ENCODE data around the gene MOB3B. TPM values are rescaled to one million over a fixed set of nuclear protein-coding genes. Genes with fewer than 3 reads are reported as not detected.

MOB3B gene
- total RNA-seq, 4 donors from 2014 or later: 8.2 to 16.5 (median 10.5) TPM

DNA sequence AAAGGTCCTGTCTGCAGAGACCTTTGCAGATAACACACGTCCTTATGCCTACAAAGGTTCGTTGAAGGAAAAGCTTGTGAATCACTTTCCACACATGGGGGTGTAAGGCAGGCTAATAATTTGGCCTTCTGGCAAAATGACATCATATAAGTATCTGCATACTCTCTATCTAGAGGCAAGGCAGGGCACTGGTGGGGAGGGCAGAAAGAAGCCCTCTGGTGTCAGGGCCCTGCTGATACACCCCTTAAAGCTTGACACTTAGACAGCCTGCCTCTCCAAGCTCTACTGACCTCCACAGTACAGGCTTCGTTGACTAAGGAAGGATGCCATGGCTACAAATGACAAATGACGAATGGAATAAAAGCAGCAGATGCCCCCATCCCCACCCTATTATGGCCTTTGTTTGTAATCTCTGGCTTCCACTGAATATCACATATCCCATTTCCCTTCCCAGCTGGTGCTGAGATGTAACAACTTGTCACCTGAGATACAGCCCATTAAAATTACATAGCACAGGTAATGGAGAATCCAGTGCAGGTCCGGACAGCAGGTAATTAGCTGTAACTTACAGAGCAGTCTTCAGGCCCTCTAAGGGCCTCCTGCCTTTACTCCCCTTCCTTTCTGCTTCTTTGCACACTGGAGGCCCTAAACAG lies 82.5 kb downstream of the MOB3B start:
- no peak for TF ChIP-seq POLR2A (IDR thresholded peaks at IDR 0.05)
- TF ChIP-seq CTCF (IDR thresholded peaks at IDR 0.05): no peak
- WGBS, 2 donors: 69 to 73% methylated on average over 5 of the region's 5 CpGs
- intact Hi-C loops (cut with DNase I; ENCODE audit: low total_unique reads): no loop called here
- no peak for DNase-seq (ENCODE audit: low spot score in 2 of 2)
- no peak overlapping the region for H3K4me3 ChIP-seq (ENCODE audit: low read depth, poor library complexity, severe bottlenecking)

DNA sequence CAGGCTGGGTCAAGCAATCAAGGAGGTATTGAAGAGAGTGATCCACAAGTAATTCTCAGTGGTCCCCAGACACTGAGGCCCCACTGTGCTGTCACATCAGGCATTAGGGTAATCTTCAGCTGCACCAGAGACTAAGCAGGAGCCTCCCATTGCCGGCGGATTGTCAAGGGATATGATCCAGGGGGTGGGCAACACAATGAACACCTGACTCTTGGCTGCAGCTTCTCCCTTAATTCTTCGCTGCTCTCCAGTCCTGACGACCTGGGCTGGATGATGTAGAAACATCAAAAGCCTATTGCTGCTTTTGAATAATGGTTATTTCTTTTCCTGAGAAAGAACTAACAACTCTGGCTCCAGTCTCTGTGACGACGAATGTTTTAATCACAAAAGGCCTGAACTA lies 83.9 kb downstream of the MOB3B start:
- intact Hi-C loops (cut with DNase I; ENCODE audit: low total_unique reads): no loop called here
- H3K4me3 ChIP-seq (ENCODE audit: low read depth, poor library complexity, severe bottlenecking): no peak overlapping the region
- TF ChIP-seq CTCF (IDR thresholded peaks at IDR 0.05): no peak
- TF ChIP-seq POLR2A (IDR thresholded peaks at IDR 0.05): no peak
- no peak for DNase-seq (ENCODE audit: low spot score in 2 of 2)
- 77 to 85% methylated on average over 6 of the region's 6 CpGs for WGBS, 2 donors

DNA sequence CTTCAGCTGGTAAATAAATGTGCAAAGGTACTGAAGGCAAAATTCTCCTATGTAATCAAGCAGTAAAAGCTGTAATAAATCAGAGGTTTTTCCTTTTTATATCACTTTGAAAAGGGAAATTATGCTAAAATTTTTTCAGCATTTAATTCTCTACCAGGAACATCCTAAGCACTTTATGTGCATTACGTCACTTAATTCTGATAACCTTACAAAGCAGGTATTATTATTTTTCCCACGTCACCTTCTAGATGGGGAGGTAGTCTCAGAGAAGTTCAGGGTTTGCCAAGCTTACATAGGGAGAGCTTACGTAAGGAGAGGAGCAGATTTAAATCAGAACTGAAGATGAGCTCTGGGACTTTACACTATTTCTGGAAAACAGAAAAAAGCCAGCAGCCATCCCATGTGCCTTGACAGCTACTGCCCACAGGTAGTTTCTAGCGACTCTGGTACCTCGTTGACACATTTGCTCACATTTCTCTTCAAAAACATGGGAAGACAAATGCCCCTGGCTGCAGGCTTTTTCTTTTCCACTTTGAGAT lies 84.5 kb downstream of the MOB3B start:
- intact Hi-C loops (cut with DNase I; ENCODE audit: low total_unique reads): no loop called here
- TF ChIP-seq CTCF (IDR thresholded peaks at IDR 0.05) (no peak), POLR2A (IDR thresholded peaks at IDR 0.05) (no peak)
- WGBS, 2 donors: 89 to 94% methylated on average over 5 of the region's 5 CpGs
- H3K4me3 ChIP-seq (ENCODE audit: low read depth, poor library complexity, severe bottlenecking): no peak overlapping the region
- DNase-seq (ENCODE audit: low spot score in 2 of 2): no peak

- intact Hi-C loops (cut with DNase I; ENCODE audit: low total_unique reads): no loop called here
Observed at GRCh38 chr9:27442464-27442863, 87.2 kb downstream of the MOB3B start.

GRCh38 chr9:27441741-27442070 lies 87.9 kb downstream of the MOB3B start:
- DNase-seq (ENCODE audit: low spot score in 2 of 2): no peak
- 87 to 91% methylated on average over 4 of the region's 4 CpGs for WGBS, 2 donors
- no peak for TF ChIP-seq CTCF (IDR thresholded peaks at IDR 0.05)
- no peak overlapping the region for H3K4me3 ChIP-seq (ENCODE audit: low read depth, poor library complexity, severe bottlenecking)
- intact Hi-C loops (cut with DNase I; ENCODE audit: low total_unique reads): no loop called here

More at GRCh38 chr9:27442464-27442863, 87.2 kb downstream of the MOB3B start:
- TF ChIP-seq CTCF (IDR thresholded peaks at IDR 0.05): no peak
- TF ChIP-seq POLR2A (IDR thresholded peaks at IDR 0.05): no peak
- no peak overlapping the region for H3K4me3 ChIP-seq (ENCODE audit: low read depth, poor library complexity, severe bottlenecking)
- WGBS, 2 donors: 38 to 46% methylated on average over 4 of the region's 4 CpGs
- no peak for DNase-seq (ENCODE audit: low spot score in 2 of 2)
